HG02970 (cell line): Measurements from ENCODE around the gene CEP192.
"Not testable (repeated sequence)": the region's sequence is repeated elsewhere in the genome, so short reads cannot be mapped to it uniquely, and the experiment has no call there.

Experiments used
- ATAC-seq: cut with Tn5 transposase; IDR thresholded peaks from one replicate; pipeline ENCODE4 v1.9.1; 2021; ENCODE audit warnings: mild to moderate bottlenecking, moderate library complexity, moderate number of reproducible peaks; ENCODE audit not compliant: unreplicated experiment, low FRiP score

Gene CEP192

DNA sequence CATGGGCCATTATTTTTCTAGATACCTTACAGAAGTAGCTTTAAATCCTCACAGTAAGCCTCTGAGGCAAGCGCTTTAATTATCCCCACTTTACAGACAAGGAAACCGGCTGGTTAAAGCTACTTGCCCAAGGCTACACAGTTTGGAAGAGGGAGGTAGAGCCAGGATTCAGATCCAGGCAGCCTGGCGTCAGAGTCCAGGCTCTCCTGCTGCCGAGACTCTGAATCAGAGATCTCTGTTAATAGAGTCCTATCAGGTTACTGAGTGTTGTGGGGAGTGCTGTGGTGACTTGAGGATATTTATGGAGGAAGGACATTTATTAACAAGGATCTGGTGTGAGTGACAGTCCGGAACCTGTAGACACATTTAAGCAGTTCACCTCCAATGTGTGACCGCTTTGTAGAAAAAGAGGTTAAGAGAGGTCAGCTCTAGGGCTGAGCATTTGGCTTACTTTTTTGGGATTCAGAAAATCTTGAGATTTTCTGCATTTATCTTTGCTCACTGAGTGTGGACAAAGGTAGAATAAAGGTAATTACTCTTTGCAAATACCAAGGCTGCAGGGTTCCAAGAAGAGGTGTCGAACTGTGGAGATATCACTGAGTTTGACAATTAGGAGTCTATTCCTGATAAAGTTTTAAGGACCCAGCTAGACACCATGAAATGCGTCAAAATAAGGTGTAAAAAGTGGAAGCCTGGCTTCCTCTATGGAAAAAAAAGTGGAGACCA lies 1.6 kb upstream of the CEP192 start:
- ATAC-seq, result no peak

DNA sequence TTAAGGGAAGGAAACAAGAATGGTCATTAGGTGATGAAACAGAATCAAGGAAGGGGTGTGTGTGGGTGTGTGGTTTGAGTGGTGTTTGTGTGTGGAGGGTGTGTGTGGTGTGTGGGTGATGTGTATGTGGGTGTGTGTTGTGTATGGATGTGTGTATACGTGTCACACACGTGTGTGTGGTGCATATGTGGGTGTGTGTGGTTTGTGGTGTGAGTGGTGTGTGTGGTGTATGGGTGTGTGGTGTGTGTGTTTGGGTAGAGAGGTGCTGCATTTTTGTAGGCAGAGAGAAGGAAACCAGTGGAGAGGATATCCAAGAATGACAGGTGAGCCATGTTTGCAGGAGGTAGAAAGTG lies 1.1 kb upstream of the CEP192 start:
- no peak for ATAC-seq

DNA sequence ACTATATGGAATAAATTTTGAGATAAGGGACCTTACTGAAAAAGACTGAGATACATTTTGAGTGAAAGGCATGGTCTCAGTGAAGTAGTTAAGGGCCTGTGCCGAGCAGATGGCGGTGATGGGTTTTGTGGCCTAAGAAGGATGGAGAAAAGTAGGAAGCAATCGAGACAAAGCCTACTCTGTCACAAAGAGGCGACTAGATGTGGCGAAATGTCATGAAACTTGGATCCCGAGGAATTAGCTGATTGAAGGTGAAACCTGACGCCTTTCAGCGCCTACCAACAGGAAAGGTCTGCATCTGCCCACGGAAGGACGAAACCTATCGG lies 558 bp upstream of the CEP192 start:
- ATAC-seq, result no peak

DNA sequence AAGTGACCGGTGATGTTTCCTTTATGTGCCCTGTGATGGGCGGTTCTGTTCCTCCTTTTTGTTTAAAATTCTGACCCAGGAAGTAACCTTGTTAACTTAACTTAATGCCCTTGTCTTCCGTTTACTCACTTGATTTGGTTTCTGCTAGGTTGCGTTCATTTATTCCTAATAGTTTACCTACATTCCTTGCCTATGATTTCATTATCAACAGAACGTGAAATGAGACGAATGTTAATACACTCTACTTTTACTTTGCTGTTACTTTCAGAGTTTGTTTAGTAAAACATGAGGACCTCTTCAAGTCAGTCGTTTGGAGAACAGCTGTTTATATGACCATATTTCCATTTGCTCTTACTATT lies 638 bp downstream of the CEP192 start:
- no peak for ATAC-seq

DNA sequence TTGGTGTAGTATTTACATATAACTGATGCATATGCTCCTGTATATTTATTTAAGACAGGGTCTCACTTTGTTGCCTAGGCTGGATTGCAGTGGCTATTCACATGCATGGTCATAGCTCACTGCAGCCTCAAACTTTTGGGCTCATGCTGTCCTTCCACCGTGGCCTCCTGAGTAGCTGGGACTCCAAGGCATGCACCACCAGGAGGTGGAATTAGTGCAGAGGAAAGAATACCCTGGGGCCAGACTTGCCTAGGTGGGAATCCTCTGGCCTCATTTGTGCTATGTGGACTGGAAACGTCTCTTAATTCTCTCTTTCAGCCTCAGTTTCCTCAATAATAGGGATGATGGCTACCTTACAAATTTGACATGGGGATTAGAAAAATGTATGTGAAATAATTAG lies 2.3 kb downstream of the CEP192 start:
- no peak for ATAC-seq

DNA sequence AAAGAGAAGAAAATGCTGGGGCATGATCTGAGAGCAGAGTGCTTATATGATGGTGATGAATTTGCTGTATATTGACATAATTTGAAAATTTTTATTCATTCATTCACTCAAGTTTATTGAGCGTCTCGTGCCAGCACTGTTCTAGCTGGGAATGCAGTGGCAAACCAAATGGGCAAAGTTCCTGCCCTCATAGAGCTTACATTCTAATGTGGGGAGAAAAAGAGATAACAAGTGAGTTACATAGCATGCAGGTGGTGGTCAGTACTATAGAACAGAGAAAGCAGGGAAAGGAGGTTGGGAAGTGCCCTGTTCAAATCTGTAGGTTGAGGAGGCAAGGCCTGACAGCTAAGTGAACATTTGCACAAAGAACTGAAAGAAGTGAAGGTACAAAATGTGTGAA lies 4.3 kb downstream of the CEP192 start:
- no peak for ATAC-seq

DNA sequence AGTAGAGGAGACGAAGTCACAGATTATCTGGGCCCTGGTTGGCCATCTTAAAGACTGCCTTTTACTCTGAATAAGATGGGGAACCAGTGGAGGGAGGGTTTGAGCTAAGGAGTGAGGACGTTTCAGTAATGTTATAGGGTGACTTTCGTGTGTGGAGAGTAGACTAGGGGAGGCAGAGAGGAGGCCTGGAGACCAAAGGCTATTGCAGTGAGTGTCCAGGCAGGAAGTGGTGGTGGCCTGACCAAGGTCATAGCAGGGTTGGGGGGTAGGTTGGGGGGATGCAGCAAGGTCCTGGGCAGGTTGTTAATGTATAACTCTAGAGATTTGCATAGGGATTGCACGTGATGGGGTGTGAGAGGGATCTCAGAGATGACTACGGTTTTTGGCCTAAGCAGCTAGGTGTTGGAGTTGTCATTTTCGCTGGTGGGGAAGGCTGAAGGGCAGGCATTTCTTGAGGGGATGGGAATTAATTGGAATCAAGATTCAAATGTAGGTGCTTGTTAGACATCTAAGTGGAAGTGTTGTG lies 4.9 kb downstream of the CEP192 start:
- ATAC-seq, result no peak

DNA sequence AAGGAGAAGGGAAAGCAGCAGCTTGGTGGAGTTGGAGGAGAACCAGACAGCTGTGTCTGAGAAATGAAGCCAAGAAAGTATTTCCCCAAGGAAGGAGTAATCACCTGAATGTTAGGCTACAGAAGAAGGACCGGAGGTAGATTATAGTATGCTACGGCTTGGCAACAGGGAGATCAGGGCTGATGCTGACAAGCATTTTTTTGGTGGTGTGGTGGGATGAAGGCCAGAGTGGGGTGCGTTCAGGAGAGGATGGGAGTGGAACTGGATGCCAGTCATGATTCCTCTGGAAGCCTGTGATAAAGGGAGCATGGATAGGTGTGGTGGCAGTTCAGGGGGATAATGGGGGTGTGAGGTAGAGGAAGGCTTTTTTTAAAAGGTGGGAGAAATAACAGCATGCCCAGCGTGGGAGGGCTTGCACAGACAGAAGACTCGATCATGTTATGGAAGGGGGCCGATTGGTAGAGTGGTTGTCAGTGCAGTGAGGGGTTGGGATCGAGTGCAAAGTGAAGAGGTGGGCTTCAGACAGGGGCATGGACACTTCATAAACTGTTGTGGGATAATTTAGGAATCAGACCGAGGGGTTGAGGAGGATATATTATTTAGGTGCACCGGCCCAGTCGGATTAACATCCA lies 5.6 kb downstream of the CEP192 start:
- no peak for ATAC-seq

DNA sequence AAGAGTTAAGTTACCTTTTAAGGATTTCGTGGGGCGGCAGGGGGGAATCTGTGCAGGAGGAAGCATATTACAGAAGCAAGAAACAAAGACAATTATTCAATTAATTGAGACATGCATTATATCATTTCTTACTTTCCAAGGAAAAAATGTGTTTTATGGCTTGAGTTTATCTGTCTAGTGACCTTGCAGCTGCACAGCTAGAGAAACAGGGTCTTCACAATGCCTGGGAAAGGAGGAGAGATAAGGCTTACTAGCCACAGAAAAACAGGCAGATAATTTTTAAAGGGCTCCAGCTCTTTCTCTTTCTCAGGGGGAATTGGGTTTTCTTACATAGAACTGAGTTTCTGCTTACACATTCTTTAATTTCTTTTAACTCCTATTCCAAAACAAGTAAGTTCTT lies 6.2 kb downstream of the CEP192 start:
- ATAC-seq, result not testable (repeated sequence)

DNA sequence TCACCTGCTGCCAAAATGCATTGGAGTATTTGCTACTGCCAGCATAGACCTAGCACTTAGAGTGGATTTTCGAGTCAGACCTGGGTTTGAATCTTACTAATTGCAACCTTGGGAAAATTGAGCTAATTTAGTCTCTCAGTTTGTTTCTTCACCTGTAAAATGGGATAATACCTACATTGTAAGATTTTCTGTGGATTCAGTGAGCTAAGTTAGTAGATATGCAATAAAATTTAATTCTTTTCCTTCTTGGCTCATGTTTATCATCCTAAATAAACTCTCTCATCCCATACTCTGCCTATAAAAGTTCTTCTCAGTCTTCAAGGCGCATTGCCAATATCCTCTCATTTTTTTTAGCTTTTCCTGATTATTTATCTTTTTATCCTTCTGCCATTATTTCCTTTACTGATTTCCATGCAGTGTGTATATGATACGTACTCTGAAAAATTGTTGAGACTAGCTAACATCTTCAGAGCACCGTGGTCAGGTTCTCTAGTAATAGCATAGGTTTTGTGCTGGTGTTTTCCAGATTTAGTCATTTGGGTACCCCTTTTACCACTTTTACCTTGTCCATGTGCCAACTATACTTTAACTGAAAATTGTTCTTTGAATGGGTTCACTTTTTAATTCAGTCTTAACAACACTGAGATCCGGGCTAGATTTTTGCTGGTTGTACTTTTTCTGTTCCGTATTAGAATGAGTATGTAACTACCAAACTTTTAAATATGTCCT lies 7.3 kb downstream of the CEP192 start:
- ATAC-seq, result no peak

DNA sequence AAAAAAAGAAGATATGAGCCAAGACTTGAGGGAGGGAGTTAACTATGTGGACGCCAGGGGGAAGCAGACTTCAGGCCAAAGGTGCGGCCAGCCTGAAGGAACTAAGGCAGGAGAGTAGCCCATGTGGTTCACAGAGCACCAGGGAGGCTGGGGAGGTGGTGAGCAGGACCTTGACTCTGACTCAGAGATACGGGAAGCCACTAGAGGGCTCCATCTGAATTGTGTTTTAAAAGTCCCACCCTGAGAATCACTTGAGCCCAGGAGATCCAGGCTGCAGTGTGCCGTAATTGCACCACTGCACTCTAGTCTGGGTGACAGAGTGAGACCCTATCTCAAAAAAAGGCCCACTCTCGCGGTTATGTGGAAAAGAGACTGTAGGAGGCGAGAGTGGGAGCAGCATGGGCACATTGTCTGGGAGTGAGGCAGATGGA lies 12.3 kb downstream of the CEP192 start:
- ATAC-seq, result no peak

DNA sequence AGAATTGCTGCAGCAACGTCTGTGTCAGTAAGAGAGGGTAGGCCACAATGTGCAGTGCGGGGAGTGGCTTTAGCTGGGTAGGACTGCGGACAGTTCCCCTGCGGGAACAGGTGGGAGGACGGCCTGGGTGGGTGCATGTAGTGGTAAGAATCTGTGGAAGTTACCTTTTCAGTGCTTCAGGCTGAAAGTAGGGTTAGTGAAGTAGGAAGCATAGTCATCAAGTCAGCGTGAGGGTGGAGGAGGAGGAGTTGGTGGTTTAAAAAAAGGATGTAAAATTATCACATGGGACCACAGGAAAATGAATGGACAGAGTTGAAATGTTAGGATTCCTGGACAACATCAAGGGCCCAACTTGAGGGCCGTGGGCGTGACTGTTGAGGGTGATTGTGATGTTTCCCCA lies 13.2 kb downstream of the CEP192 start:
- ATAC-seq, result no peak

DNA sequence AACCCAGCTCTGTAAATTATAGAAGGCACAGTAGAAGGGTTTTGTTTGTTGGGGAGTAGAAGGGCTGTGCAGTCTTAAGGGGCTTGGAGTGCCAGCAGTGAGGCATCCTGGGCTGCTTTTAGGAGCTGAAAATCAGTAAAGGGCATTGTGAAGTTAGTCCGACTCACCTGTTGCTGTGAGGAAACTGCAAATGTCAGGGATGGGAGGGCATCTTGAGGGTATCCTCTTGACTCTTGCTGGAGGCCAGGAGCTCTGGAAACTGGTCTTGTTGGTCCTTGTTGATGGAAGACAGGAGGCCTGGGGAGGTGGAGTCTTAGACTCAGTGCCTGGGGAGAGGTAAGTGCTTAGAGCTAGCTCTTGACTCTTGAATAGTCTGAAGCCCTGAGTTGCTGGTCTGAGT lies 14.1 kb downstream of the CEP192 start:
- no peak for ATAC-seq

DNA sequence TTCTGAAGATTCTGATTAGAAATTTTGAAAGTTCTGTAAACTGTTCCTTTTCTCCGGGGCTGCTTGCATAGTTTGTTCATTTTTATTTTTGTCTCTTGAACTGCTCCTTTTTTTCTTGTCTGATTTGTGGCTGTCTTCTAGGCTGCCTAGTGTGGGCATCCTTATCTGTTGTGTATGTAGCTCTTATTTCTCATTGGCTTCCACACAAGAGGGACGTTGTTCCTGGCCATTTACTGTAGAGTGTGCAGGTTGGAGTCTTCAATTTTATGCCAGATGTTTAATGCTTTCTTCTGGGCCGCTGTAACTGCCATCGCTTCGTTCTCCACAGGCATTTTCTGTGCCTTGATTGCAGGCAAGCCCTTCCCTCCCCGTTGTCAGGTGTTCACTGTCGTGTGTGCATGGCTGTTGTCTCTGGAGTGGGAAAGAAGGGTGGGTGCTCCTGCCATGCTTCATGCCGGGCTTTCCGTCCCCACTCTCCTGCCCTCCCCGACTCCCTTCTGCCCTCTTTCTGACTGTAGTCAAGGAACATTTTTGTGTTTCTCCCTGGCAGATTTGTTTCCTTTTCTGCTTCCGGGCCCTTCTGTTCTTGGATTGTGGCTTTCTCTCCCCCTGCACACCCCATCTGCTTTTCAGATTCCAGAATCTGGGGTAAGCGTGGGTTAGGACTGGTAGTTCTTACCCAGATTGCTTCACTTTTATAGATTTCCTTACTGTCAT lies 15.5 kb downstream of the CEP192 start:
- no peak for ATAC-seq

DNA sequence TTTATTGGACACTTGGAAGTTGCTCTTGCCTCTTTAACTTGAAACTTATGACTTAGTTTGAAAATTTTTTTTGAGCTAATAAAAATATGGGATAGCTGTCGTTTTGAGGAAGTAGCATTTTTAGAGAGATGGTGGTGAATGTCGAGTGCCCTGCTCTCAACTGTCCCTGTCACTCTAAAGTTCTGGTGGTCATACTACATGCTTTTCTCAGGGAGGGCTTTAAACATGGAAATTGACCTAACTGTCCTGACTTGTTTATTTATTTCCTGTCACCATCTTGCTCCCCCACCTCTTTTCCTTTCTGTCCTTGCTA lies 16.0 kb downstream of the CEP192 start:
- ATAC-seq, result no peak

DNA sequence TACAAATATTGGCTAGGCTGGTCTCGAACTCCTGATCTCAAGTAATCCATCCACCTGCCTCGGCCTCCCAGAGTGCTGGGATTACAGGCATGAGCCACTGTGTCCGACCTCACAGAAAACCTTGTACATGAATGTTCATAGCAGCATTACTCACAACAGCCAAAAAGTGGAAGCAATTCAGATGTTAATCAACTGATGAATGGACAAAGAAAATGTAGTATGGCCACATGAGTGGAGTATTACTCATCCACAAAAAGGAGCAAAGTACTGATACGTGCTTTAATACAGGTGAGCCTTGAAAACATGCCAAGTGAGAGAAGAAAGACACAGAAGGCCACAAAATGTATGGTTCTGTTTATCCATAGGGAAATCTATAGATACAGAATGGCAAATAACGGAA lies 20.6 kb downstream of the CEP192 start:
- ATAC-seq, result no peak

DNA sequence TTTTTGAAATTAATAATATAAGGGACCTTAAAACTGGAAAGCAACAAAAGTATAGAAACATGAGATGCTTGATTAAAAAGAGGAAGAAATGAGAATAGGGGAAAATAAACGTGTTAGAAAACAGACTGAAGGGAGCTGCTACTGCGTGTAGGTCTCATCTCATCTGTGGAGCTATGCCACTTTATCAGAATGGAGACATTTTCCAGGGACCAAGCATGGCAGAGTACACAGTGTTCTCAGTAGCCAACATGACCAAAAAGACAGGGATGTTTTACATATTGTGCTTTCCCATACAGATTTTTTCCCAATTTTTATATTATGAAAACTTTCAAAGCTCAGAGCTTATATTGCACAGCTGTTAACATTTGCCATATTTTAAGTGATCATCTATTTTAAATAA lies 23.1 kb downstream of the CEP192 start:
- no peak for ATAC-seq

DNA sequence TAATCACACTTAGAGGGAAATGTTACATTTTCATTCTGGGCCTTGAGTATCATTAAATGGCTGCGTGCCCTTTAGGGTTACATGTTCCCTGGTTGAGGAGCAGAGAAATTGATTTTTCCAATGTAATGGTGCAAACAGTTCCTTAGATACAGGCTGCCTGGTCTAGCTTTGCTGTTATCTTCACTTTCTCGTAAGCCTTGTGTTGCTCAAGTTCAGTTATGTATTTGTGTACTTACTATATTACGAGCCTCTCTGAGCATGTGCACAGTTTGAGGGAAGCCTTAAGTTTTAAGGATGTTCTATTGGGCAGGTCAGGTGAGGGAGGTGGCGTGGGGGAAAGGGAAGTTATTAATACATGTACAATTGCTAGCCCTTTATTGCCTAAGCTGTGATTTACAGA lies 23.7 kb downstream of the CEP192 start:
- ATAC-seq, result no peak

DNA sequence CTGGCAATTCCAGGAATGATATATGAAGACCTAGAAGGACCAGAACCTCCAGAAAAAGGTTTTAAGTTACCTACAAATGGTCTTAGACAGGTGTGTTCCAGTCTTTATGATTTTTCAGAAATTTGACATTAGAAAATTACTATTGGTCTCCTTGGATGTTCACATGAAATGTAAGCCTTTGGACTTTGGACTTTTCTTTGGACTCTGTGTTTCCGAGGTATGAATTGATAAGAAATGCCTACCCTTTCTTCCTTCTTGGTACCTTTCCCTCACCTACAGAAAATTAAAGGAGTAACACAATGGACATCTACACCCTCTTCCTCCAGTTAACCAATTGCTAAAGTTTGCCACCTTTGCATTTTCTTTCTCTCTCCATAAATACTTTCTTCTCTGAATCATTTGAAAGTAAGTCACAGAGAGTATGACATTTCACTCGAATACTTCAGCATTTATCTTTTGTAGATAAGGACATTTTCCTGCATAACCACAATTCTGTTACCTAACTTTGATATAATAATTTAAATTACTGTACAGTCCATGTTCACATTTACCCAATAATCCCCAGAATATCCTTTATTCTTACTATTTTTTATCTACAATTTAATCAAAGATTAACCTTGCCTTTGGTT lies 26.2 kb downstream of the CEP192 start:
- ATAC-seq, result no peak

DNA sequence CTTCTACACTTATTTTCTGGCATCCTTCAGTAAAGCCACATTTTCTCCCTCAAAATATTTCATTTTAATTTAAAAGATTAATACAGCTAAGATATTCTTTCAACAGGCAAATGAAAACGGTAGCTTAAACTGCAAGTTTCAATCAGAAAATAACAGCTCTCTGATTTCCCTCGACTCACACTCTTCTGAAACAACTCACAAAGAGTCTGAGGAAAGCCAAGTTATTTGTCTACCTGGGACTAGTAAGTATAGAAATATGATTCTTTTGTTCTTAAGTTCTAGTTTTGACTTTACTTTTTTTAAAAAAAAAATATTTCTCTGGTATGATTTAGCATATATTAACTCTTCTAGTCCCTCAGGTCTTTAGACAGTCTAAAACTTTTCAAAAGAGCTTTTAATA lies 27.2 kb downstream of the CEP192 start:
- no peak for ATAC-seq

DNA sequence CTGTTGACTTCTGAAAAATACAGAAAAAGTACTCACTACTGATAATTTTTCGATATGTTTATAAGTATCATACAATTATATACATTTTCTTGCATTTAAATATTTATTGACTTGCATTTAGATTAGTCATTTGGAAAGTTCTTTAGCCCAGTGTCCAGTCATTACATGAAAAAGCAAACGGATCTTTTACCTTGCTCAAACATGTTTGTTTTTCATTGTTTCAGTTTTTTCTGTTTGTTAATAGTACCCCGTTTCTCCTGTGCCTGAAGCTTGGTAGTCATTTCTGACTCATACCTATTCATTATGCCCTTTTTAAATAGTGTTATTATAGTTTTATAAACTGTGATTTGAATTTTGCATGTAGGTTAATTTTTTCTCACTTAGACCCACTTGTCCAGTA lies 28.1 kb downstream of the CEP192 start:
- no peak for ATAC-seq
